Stimulated activated CD8-positive, alpha-beta memory T cell treated with anti-CD3 and anti-CD28 coated beads, Interleukin-12 subunit alpha, Interleukin-12 subunit beta, amount 100 ng/mL, for 1 hour (primary cell): ENCODE results near the gene ALPP.
"Not testable (repeated sequence)": the region's sequence is repeated elsewhere in the genome, so short reads cannot be mapped to it uniquely, and the experiment has no call there.

ENCODE experiments used
- DNase-seq: peaks from one replicate; pipeline ENCODE4 v3.0.0-alpha.2; 2020; ENCODE audit warnings: low read depth

Gene ALPP

GRCh38 chr2:232406556-232407310 lies 28.2 kb downstream of the ALPP start, which contains the start of gene ALPG:
Gene ALPG, plus strand, starts transcription at chr2:232406844. Its CDS starts 51 bp downstream, at chr2:232406895.
- no peak for DNase-seq

- DNase-seq: not testable (repeated sequence)
Measured at GRCh38 chr2:232407428-232408150, 29.0 kb downstream of the ALPP start.

- not testable (repeated sequence) for DNase-seq
Measured at GRCh38 chr2:232408269-232408668, 29.7 kb downstream of the ALPP start.

- not testable (repeated sequence) for DNase-seq
Measured at GRCh38 chr2:232409617-232410016, 31.1 kb downstream of the ALPP start.

GRCh38 chr2:232410238-232410900 lies 31.8 kb downstream of the ALPP start:
- DNase-seq: no peak

GRCh38 chr2:232411901-232412629 lies 33.5 kb downstream of the ALPP start:
- no peak for DNase-seq

GRCh38 chr2:232412986-232413385 lies 34.4 kb downstream of the ALPP start:
- DNase-seq: no peak

GRCh38 chr2:232415138-232415690 lies 36.7 kb downstream of the ALPP start:
- no peak for DNase-seq

- no peak for DNase-seq
Measured at GRCh38 chr2:232415736-232416520, 37.4 kb downstream of the ALPP start.

GRCh38 chr2:232416521-232417470 lies 38.2 kb downstream of the ALPP start:
- DNase-seq: no peak

GRCh38 chr2:232417489-232417888 lies 38.9 kb downstream of the ALPP start:
- DNase-seq: no peak

GRCh38 chr2:232418056-232418455 lies 39.5 kb downstream of the ALPP start:
- DNase-seq: no peak

GRCh38 chr2:232418466-232419244 lies 40.1 kb downstream of the ALPP start:
- DNase-seq: no peak

GRCh38 chr2:232419245-232420072 lies 40.9 kb downstream of the ALPP start:
- no peak for DNase-seq

- no peak for DNase-seq
Measured at GRCh38 chr2:232420073-232420454, 41.5 kb downstream of the ALPP start.

GRCh38 chr2:232420463-232421188 lies 42.1 kb downstream of the ALPP start:
- DNase-seq: no peak

- DNase-seq: no peak
Measured at GRCh38 chr2:232421189-232421785, 42.7 kb downstream of the ALPP start.
